NCI-H1436 treated with DMSO at 0.1 percent for 48 hours (cell line): ENCODE measurements around the gene TSC1.
"Not testable (repeated sequence)": the region's sequence is repeated elsewhere in the genome, so short reads cannot be mapped to it uniquely, and the experiment has no call there.

ENCODE experiments used
- DNase-seq: peaks from one replicate; lab custom pipeline; 2025; lab: John Stamatoyannopoulos, UW

The TSC1 gene

DNA sequence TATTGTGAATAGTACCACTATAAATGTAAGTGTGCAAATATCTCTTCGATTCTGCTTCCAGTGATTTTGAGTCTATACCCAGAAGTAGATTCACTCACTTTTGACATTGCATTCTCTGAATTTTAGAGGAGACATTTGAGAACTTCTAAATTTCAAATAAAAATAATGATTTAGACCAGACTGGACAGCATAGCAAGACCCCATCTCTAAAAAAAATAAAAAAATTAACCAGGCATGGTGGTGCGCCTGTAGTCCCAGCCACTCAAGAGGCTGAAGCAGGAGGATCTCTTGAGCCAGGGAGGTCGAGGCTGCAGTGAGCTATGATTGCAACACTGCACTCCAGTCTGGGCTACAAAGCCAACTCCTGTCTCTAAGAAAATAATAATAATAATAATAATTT lies 32.2 kb upstream of the TSC1 start:
- no peak for DNase-seq

DNA sequence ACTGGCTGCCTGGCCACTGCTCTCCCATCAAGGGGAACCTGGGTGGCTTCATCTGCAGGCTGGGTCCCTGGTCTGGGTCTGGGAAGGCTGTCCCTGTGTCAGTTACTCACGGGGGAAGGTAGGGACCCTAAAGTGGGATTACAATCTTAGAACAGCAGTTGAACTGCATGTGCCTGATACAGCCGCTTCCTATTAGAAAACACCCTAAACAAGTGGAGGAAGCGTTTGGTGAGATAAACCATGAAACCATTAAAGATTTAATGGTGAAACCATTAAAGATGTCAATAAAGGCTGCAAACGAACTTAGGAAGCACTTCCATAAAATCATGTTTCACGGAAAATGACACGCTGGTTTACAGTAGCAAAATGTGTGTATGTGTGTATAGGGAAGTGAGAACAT lies 31.5 kb upstream of the TSC1 start:
- no peak for DNase-seq

DNA sequence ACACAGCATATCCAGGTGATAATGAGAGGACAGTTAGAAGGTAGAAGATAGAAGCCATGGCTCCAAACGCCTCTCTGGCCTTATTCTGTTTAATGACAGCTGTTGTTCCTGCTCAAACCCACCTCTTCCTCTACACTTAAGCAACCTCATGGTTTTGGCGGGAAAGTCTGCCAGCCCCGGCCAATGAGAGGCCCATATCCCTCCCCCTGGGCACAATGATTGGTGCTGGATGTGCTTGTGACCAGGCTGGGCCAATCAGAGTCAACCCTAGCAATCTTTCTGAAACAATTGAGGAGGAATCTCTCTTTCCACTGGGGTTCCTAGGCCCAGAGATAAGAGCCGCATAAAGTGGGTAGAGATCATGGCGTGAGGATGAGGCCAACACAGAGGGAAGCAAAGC lies 29.3 kb upstream of the TSC1 start:
- DNase-seq, result no peak

DNA sequence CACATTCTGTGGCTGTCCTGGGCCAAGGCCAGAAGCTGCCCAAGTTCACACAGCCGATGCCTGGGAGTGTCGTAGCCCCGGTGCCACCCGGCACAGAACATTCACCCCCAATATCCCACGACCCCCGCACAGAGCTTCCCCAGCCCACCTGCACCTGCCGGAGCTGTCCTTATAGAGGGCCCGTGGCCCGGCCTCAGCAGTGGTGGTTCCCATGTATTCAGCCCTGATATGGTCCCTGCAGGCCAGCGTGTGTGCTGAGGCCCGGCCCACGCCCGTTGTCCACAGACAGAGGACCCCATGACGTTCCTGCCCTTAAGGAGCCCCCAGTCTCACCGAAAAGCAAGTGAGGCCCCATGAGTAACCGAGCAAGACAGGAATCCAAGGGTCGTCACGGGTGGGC lies 28.8 kb upstream of the TSC1 start:
- DNase-seq, result no peak

DNA sequence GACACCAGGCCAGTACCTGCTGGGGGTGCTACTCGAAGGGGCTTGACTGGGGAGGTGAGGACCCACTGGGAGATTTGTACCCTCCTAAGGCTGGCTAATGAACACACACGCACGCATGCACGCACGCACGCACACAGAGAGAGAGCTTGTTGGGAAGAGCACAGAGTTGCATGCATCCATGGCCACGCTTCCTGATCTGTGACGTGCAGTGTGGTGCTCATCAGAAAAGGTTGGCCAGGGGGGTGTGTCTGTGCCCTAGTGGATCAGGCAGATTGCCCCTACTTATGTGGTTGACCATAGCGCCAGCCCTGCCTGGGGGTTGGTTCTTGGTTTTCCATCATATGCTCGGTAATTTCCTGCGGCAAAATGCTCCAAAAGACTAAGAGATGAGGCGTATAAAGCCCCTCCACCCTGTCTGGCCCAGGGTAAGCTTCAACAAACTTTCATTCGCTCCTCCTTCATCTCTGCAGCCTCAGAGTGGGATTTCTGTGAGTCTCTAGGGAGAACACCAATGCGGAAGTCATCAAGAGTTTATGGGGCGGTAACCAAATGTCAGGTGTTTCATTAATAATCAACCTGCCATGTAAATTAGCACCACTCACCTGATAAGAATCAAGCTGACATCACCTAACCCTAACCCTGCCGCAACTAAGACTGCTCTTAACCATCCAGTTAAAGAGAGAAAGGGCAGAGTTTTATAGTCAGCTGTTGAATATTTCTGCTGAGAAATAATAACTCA lies 26.1 kb upstream of the TSC1 start:
- DNase-seq, result no peak

DNA sequence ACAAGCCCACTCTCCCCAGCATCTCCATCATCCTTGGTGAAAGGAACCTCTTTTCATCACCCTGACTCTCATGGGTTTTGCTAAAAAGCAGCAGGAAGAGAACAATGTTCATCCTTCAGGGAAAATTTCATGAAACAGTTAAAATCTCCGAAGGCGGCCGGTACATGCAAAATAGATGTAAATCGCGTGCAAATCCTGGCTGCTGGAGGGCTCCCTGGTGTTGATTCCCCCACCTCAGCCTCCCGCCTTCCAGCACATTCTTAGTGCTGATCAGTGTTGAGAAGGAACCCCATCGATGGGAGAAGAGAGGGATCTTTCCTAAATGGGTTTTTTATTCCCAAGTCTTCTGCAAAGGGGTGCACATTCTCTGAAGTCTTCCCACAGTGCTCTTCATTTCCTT lies 25.4 kb upstream of the TSC1 start:
- DNase-seq, result no peak

DNA sequence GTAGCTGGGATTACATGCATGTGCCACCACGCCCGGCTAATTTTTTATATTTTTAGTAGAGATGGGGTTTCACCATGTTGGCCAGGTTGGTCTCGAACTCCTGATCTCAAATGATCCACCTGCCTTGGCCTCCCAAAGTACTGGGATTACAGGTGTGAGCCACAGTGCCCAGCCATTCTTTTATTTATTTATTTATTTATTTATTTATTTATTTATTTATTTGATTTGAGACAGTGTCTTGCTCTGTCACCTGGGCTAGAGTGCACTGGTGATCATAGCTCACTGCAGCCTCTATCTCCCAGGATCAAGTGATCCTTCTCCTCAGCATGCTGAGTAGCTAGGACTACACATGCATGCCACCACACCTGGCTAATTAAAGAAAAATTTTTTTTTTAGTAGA lies 23.5 kb upstream of the TSC1 start:
- DNase-seq, result not testable (repeated sequence)

DNA sequence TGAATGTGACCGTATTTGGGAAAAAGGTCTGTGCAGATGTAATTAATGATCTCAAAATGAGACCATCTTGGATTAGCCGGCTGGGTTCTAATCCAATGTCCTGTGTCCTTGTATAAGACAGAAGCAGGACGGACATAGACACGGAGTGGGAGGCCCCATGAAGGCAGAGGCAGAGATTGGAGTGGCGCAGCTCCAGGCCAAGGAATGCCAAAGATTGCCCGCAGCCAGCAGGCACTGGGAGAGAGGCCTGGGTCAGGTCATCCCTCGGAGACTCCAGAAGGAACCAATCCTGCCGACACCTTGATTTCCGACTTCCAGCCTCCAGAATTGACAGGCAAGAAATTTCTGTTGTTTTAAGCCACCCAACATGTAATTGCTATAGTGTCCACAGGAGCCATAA lies 21.1 kb upstream of the TSC1 start:
- no peak for DNase-seq

DNA sequence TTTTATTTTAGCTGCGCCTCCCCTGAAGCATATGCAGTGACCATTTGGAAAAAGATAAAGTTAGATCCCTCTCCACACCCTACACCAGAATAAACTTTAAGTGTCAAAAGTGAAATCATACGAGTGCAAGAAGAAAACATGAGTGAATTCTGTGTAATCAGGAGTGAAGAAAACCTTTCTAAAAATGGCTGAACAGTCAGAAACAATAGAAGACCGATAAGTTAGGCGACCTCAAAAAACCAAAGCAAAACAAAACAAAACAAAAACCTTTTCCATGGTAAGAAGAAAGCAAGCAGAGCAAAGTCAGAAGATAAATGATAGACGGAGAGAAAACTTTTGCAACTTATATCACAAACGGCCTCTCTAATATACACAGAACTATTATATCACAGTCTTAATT lies 16.6 kb upstream of the TSC1 start:
- DNase-seq, result no peak

DNA sequence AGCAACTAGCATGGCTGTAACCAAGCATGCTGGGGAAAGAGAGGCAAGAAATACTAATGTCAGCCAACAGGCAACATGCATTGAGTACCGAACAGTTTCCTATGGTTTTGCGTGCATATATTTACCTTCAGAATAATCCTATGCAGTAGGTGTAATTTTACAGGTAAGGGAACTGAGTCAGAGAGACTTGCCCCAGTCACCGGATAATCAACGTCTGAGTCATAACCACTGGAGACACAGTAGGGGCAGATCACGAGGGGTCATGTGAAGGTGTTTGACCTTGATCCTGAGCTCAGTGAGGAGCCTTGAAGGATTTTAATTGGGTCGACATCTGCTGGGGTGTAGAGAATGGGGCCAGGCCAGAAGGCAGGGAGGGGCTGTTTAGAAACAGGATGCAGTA lies 13.4 kb upstream of the TSC1 start:
- DNase-seq, result no peak

DNA sequence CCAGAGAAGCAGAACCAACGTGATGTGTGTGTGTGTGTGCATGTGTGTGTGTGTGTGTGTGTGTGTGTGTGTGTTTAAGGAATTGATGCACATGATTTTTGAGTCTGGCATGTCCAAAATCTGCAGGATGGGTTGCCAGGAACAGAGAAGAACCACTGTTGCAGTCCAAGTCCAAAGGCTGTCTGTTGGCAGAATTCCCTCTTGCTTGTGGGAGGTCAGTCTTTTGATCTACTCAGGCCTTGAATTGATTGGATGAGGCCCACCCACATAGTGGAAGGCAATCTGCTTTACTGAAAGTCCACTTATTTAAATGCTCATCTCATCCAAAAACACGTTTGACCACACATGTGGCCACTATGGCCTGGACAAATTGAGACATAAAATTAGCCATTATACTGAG lies 11.4 kb upstream of the TSC1 start:
- DNase-seq, result no peak

DNA sequence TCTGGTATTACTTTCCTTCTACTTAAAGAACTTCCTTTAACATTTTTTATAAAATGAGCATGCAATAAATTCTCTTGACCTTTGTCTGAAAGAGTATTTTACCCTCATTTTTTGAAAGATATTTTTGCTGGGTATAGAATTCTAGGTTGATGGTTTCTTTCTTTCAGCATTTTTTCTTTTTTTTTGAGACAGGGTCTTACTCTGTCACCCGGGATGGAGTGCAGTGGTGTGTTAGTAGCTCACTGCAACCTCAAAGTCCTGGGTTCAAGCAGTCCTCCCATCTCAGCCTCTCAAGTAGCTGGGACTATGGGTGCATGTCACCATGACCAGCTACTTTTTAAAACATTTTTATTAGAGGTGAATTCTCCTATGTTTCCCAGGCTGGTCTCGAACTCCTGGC lies 10.7 kb upstream of the TSC1 start:
- DNase-seq, result no peak

DNA sequence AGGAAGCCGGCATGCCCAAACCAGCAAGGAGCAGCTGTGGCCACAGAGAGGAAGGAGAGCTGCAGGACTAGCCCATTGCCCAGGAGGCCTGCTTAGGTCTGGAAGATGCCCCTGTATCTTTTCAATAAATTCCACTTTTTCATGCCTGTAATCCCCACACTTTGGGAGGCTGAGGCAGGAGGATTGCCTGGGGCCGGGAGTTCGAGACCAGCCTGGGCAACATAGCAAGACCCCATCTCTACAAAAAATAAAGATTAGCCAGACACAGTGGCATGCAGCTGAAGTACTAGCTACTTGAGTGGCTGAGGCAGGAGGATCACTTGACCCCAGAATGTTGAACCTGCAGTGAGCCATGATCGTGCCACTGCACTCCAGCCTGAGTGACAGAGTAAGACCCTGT lies 5.3 kb upstream of the TSC1 start:
- no peak for DNase-seq

DNA sequence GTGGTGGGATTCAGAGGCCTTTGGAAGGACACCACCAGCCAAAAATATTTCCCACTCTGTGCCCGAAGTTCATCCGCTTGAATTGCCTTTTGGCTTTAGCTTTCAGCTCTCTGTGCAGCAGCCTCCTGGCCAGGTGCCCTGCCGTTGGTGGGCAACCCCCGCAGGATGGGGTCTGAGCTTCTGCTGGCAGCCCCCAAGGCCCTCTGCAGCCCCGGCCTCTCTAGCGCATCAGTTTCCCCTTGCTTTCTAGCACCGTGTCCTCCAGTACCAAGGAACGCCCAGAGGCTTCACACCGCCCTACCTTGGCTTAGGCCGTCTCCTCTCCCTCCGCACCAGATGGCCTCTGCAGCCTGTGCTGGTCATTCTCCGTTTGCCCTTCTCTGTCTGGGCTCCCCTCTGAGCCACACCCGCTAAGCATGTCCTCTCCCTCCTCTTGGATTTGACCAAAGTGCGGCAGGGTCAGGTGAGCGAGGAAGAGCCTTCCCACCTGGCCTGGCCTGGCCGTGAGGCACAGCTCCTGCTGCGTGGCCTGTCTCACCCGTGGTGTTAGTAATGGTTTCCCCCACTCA lies 4.2 kb upstream of the TSC1 start:
- no peak for DNase-seq

DNA sequence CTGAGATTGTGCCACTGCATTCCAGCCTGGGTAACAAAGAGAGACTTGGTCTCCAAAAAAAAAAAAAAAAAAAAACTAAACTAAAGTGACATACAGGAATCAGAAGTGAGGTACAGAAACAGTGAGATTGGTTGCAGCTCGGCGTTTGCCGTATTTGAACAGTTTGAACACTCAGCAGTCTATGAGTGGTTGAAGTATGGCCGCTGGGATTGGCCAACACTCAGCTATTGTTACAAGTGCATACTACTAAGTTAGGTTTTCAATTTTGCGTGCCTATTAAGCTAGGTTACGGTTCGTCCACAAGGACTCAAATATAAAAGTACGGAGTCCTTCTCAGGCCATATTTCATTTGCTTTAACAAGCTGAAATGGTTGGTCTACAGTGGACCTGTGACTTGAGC lies 3.3 kb upstream of the TSC1 start:
- DNase-seq, result no peak

DNA sequence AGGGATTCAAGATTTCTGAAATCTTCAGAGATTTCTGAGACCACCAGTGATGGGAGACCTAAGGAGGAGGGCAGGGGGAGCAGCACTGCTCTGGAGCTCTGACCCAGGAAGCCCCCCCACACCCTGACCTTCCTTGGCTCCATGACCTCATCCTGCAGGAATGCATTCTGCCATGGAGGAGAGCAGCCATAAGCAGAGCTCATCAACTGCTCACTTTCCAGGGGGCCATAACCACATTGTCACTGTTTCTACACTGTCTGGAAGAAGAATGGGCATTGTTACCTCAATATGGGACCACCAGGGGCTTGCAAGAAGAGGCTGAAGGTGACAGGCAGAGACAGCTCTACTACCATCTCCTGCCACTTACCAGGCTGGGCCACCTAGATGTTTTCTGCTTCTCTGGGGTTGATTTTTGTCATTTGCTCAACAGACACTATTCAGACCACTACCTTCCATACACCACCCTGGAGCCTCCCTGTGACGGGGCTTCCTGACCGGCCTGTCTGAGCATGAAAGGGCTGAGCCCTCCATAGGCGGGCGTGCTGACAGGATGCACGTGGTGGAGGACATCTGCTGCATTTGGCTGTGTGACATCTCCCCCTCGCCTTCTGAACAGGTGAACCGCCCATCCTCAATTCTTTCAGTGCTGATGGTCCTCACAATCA lies 2.3 kb upstream of the TSC1 start:
- DNase-seq, result no peak

DNA sequence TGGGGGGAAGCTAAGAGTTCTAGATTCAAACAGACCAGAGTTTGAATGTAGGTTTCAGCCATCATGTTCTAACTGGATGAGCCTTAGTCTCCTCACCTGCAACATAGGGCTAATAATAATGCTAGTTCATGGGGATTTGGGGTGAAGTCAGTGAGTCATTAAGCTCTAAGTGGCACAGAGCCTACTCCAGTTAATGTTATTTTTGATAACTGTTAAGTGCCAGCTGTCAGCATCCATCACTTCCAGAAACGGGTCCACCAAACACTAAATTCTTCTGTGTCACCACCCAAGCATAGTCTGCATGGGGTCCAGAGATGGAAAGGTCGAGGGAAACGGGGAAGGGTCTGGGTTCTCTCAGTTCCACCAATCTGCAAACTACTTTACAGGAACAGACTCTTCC lies 1.8 kb upstream of the TSC1 start:
- no peak for DNase-seq

DNA sequence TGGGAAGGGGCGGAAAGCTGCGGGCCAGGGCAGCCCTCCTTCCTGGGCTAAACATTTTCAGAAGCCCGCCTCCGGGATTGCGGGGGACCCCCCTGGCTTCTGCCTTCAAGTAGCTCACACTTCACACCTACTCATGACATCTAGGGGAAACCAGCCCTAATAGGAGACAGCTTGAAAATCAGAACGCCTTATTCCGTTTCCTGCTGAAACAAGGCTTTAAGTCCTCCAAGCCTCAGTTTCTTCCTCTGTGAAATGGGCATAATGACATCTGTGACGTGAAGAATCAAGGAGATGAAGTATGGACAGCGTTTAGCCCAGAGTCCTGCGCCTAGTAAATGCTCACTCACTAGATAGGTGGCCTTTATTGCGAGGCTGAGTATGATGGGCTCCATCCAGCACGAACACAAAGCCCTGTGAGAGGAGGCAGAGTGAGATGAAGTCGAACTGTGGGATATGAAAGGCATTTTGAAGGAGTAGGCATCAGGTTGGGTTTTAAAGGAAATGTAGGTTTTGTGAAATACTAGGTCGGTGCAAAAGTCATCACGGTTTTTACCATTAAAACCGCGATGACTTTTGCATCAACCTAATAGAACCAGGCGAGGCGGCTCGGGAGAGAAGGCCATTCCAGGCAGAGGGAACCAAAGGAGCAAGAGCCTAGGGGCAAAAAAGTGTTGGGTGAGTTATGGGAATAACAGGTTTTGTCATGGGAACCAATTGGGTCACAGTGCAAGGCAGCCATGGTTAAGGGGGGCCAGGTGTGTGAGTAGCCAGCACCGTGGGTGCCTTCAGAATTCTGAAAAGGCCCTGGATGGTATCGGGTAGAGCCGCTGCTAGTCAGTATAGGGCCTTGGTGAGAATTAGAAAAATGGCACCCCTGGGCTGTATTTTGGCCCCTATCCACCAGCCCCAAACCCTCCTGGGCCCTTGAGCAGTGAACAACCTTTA lies 1.0 kb upstream of the TSC1 start:
- DNase-seq, result no peak

DNA sequence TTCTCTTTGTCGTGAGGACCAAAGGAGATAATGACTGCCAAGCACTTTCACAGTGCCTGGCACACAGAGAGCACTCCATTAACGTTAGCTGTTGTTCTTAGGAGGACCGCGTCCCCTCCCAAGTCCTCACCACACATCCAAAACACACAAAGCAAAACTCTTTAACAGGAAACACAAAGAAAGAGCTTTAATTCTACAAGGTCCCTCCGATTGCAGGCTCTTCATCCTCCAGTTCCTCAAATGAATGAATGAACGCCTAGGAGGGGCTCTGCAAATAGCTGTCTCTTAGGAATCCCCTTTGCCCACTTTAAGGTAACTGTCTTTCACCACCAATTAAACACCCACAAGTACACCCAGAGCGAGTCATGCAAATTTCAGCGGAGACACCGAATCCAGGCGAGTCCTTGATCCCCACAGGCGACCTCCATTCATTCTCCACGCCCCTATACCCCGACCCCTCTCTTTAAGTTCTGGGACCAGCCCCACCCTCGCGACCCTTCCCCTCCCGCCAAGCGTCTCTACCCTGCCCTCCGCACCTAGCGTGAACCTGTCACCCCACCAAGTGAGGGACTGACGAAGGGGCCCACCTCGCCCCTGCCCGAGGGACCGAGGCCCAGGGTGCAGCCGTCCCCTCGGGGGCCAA lies 644 bp downstream of the TSC1 start:
- no peak for DNase-seq

DNA sequence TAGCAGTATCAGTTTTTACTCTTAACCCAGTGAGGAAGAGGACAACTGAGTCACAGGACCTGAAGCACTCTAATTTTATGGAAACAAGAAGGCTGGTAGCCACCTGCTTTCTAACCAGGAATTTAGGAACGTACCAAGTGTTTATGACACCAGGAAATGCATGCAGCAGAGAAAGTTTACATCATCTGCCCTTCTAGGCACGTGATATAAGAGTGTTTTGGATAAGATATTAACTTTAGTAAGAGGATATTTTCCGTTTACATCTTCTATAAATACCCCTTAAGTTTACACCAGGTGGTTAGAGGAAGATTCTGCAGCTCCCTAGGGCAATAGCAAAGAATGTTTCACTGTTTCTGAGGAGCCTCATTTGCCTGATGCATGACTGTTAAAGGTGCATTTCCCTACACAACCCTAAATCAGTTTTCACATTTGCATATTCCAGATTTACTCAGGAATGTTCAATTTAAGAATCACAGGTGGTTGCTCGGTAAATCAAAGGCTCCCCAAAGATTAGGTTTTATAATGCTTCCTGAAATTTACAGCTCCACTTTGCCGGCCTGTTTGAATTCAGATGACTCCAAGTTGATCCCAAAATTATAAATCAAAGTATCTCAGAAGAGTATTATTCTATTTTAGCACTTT lies 1.8 kb downstream of the TSC1 start:
- no peak for DNase-seq

DNA sequence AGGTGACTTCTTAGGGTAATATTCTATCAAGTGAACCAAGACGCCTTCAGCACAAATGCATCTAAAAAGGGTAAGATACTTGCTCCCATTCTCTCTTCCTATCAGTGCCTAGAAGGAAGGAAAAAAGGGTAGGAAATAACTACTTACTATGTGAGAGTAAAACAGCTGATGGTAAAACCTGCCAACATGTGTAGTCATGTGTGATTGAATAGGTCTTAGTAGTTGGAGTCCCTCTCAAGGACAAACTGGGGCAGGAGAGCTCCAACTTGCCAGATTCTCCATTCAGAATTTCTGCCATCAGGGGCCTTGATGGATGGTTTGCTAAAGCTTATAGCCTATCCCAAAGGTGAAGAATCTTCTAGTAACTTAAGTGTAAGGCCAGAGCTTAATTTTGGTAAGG lies 5.2 kb downstream of the TSC1 start:
- no peak for DNase-seq

DNA sequence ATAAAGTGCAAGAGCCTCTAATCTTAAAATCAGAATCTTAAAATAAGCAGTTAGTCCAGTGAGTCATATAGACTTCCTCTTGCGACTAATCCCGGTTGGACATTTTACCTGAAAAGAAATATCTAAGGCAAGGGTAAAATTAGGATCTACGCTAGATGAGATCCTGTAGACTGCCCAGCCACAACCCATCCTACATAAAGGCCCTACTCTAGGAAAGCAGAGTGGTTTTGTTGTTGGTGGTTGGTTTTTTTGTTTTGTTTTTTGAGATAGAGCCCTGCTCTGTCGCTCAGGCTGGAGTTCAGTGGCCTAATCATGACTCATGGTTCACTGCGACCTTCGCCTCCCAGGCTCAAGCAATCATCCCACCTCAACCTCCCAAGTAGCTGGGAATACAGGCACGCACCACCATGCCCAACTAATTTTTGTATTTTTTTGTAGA lies 6.9 kb downstream of the TSC1 start:
- no peak for DNase-seq
